NCI-H1092 treated with DMSO at 0.1 percent for 48 hours (cell line): Measurements from ENCODE around the gene SEC22C.

ENCODE experiments used
- DNase-seq: peaks from one replicate; lab custom pipeline; 2025; lab: John Stamatoyannopoulos, UW

The SEC22C gene

GRCh38 chr3:42535981-42536784 lies 45.6 kb downstream of the SEC22C start:
- DNase-seq = no peak

- no peak for DNase-seq
Measured at GRCh38 chr3:42533161-42533897, 48.4 kb downstream of the SEC22C start.

GRCh38 chr3:42532229-42532628 lies 49.5 kb downstream of the SEC22C start:
- DNase-seq = no peak

DNA sequence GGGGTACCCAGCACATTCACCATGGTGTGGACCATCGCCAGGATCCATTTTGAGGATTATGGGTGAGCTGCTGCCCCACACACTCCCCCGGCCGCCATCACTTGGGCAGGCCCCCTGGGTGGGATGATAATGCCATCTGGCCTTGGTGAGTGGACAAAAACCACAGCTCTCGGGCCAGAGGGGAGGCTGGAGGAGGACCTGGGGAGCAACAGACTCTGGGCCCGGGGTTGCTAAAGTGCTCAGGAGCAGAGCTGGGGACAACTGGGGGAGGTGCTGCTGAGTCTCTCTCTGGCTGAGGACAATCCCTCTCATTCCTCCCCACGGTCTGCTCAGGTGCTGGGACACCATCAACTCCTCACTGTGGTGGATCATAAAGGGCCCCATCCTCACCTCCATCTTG lies 50.3 kb downstream of the SEC22C start:
- DNase-seq = no peak

DNA sequence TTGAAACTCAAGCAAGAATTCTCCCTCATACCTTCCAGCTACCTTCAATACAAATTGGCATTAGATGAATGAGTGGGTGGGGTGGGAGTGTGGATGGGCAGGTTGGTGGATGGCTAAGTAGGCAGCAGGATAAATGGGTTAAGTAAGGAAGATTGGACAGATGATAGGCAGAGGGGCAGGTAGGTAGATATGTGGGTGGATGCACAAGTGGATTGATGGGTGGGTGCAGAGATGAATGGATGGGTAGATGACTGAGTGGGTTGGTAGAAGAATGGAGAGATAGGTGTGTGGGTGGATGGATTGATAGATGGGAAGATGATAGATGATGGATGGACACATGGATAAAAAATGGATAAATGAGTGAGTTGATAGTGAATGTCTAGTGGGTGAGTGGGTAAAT lies 51.7 kb downstream of the SEC22C start:
- no peak for DNase-seq

DNA sequence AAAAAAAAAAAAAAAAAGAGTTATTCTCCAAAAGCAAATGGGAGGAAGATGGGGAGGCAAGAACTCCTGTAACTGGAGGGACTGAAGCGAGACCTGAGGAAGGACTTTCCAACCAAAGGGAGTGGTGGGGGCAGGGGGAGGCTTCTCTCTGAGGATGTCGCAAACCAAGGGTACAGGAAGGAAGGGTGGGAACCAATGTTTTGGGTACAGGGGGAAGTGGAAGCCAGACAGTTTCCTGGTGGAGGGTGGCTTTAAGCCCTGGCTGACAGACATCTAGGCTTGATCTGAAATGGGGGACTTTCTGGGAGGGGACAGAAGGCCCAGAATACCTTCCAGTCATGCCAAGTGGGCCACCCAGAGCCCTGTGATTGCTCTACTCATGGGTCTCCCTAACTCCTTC lies 52.3 kb downstream of the SEC22C start:
- DNase-seq = no peak

- no peak for DNase-seq
Measured at GRCh38 chr3:42527368-42527917, 54.3 kb downstream of the SEC22C start.

DNA sequence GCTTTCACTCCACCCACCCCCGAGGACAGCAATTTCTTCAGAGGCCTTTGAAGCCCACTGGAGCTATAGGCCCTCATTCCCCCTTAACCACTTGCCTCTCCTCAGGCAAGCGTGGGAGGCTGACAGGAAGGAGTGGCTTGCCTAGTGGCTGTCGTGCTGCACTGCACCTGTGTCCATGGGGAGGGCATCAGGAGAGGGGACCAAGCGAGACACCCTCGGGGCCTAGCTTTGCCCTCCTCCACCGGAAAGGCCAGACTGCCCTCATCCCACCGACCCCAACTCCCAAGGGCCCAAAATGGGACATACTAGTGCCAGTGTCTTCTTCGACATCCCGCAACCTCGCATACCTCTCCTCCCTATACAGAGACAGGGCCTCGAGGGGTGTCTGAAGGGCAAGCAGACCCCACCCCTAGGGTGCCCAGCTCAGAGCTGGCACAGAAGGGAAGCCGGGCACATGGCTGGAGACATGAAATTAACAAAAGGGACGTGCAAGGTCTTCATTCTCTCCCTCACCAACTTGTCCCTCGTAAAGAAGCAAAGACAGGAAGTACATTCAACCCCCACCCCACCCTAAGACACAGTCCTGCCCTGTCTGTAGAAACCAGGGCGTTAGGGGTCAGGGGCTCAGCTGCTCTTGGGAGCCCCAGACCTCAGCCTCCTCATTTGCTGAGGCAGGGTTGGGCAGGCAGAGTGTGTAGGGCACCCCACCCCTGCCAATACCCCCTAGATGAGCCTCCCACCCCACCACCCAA lies 55.0 kb downstream of the SEC22C start:
- DNase-seq = no peak

DNA sequence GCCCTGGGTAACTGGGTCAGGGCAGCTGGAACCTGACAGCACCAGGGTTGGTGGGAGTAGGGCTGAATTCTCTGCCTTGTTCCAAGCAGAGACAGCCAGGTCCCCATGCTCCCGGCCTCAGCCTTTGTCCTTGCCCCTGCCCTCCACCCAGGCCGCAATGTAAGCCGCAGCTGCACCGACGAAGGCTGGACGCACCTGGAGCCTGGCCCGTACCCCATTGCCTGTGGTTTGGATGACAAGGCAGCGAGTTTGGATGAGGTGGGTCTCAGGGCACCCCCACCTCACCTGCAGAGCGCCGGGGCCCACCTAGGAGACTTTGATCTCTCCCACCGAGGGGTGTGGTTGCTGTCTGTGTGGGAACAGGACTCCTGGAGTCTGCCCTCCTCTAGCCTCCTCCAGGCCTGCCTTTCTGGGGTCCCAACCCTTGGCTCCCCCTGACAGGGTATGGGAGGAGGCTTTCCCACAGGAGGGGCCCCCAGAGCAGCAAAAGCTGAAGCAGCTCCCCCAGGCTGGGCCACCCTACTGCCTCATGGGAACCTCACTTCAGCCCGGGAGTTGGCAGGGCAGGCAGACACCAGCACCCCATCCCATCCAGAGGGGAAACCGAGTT lies 55.9 kb downstream of the SEC22C start:
- no peak for DNase-seq

GRCh38 chr3:42525212-42525611 lies 56.6 kb downstream of the SEC22C start:
- no peak for DNase-seq

DNA sequence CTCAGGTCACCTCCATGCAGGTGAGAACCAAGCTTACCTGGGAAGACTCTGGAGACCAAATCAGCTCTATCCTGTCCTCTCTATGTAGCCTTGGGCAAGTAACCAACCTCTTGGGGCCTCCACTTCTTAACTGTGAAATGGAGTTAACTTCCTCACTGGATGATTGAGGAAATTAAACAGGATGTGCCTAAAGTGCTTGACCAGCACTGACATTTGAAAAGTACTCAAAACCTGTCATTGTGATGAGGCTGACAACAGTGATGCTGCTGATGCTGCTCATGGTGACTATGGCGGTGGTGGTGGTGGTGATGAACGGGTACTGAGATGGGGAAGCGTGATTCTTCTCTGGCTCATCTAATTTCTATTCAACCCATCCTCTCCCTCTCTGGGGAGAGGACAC lies 57.0 kb downstream of the SEC22C start:
- DNase-seq = no peak

DNA sequence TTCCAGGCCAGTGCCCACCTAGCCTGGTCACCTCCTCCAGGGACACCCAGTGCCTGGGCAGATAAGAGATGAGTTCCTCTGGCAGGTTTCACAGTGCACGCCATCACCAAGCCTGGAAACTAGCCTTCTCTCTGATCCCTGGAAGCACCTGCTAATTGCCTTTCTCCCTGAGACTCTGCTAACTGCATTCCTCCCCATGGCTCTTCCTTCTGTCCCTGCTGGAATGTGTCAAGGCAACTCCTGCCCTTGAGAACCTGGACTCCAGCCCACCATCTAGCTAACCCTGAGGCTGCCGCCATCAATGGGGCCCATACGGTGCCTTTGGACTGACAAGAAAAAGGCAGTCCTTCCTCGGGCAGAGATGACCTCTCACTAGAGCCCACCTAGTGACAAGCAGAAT lies 60.9 kb downstream of the SEC22C start:
- no peak for DNase-seq

- no peak for DNase-seq
Measured at GRCh38 chr3:42520336-42520735, 61.4 kb downstream of the SEC22C start.

DNA sequence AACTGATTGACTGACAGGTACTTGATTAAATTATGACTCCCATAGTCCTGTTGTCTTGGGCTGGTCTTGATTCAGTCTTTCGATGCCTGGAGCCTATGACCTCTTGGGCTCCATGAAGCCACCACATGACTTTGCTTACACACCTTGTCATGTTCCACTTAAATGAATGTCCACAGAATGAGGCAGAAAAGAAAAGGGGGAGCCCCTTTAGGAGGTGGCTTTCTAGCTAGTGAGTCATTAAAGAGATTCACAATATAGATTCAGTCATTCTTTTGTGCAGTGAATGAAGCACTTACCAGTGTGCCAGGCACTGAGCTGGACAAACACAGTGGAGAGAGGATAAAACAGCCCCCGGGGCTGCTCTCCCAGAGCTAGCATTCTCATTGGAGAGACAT lies 62.2 kb downstream of the SEC22C start:
- no peak for DNase-seq

GRCh38 chr3:42518800-42519567 lies 62.8 kb downstream of the SEC22C start:
- DNase-seq = no peak

DNA sequence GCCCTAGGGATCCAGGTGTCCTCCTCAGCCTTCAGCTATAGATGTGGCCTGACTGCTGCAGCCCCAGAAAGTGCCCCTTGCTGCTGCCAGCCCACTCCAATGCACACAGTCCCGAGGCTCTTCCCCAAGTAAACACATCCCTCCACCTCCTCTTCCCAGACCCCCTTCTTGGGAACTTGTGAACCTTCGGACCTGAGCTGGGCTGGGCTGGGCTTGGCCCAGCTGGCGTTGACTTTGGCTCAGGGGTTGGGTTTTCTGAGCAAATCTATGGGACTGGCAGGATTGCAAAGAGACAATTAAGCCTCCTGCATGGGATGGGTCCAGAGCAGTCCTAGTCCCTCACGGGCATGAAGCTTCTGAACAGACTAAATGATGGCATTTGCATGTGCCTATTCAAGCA lies 64.7 kb downstream of the SEC22C start:
- no peak for DNase-seq

DNA sequence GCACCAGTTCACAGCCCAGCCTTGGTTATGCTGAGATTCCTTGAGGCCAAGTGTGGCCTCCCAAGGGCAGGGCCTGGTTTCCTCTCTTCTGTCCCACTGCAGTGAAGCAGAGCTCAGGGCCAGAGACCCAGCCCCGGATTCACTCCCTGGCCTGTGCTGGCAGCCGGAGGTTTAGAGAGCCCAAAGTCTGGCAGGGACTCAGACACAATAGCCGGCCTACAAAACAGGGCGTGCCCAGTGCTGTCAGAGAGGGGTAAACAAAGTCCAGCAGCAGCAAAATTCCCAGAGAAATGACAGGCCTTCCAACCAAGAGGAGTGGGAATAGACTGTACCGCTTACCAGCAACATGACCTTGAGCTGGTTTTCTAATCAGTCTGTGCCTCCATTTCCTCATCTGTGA lies 65.3 kb downstream of the SEC22C start:
- DNase-seq = no peak

GRCh38 chr3:42515976-42516375 lies 65.8 kb downstream of the SEC22C start:
- DNase-seq = no peak

DNA sequence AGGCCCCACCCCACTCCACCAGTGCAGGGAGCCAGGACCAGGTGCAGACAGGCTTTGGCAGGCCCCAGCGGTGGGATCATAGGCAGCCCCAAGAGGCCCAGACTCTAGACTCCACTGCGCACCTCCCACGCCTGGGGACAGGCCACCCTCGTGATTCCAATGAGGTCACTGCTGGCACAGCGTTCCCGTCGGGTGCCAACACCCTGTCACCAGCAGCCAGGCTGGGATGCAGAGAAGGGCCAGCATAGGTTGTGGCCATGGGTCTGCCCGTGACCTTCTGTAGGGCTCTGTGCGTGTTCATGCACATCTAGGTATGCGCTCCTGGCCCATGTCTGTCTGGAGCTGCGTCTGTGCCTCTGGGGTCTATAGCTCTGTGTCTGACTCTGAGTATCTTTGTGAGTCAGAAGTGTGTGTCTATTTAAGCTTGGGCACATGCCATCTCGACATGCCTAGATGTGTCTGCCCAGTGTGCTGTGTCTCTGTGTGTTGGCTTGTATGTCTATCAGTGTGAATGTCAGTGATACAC lies 66.3 kb downstream of the SEC22C start:
- DNase-seq = no peak

DNA sequence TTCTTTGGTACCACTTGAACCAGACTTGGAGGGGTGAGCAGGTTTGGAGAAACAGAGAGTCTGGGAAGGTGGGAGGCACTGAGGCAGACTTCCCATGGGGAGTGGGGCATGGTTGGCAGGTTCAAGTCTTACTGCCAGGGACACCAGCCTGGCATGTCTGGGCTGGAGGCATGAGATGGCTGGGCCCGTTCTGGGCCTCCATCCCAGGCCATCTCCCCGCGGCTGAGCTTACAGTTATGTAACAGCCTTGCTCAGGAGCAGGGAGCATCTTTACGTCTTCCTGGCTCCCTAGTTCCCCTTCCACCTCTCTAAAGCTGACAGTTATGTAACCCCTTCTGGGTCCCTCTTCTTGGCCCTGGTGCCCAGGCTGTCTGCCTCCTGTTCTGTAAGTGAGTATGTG lies 66.9 kb downstream of the SEC22C start:
- DNase-seq = no peak

DNA sequence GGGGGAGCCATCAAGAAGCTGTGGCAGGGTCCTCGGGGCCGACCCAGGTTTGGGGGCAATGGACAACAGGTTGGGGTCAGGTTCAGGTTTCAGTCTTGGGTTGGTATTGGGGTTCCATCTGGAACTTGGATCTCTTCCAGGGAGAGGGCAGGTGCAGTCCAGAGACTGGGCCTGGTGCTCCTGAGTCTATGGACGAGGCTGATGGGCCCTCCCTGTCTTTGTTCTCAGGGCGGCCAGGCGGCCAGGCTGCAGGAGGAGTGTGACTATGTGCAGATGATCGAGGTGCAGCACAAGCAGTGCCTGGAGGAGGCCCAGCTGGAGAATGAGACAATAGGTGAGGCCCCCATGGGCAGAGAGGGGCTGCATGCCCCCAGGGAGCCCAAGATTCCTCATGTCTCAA lies 68.2 kb downstream of the SEC22C start:
- DNase-seq = no peak
